Measurements from ENCODE around the gene JUP.

GRCh38 chr17:41724476-41725050, 61.9 kb downstream of the JUP start:
- TF ChIP-seq EP300 (IDR thresholded peaks at IDR 0.05; ENCODE audit: borderline replicate concordance in 1 of 2, low read depth in 1 of 2, low read length in 1 of 2) (no peak), CTCF (IDR thresholded peaks at IDR 0.05) (no peak)
